ENCODE measurements around the gene IFFO2.
"Not testable (repeated sequence)": the region's sequence is repeated elsewhere in the genome, so short reads cannot be mapped to it uniquely, and the experiment has no call there.

IFFO2 gene

GRCh38 chr1:18917071-18917799, 39.2 kb downstream of the IFFO2 start:
- DNase-seq, result no peak

DNA sequence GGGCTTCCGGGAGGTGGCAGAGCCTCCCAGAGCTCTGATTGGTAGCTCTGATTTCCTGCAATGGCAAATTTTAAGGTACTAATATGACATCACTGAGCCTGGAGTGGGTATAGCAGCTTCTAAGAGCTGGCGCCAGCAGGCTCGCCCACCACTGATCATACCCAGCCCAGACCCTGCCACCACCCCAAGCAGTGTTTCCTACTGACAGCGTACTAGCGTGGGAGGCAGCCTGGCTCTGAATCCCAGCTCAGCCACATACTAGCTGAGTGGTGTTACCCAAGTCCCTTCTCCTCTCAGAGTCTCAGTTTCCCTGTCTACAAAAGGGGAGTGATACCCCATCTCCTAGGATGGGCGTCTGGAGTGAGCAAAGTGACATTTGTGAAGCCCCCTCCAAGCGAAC, 41.1 kb downstream of the IFFO2 start:
- DNase-seq, result no peak

DNA sequence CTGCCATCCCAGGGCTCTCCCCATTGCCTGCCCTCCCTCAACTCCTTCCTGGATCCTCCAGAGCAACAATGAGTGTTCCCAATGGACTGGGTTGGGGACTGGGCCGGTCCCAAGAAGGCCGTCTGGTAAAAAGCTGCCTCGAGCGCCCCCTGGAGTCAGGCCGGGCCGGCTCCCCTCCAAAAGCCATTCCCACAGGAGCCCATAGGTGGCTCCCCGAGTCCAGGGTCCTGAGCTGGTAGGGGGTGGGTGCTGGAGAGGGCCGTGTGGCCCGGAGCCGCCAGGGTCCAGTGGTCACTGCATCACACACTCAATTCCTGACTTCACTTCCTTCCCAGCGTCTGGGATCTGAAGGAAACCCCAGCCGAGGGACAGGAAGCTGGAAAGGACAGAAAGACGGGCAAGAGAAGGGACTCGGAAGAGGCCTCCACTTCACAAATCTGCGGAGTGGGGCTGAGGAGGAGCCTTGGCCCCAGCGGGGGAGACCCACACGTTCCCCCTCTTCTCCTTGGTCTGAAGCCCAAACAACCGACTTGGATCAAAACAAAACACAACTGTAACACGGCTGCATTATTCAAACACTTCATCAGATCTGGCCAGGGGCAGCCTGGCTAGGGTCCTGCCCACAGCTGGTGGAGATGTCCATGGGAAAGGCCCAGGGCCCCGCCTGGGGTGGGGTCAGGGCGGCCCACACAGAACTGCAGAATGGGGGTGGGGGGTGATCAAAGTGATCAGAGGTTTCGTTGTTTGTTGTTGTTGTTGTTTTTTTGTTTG, 43.2 kb downstream of the IFFO2 start:
- DNase-seq, result peak; percentile 36 to 51

DNA sequence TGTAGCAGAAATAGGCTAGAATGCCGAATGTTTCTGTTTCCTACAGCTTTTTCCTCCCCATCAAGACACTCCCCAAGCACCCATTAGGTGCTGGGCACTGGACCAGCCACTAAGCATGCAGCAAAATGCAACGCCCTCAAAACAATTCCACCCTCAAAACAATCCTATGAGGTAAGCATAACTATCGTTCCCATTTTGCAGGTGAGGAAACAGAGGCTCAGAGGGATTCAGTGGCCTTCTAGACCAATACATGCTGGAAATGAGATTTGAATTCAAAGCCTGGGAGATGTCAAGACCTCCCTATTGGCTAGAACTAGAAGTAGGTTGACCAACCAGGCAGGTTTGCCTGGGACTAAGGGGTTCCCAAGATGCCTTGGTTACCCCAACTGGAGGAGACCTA, 43.9 kb downstream of the IFFO2 start:
- DNase-seq, result no peak

- DNase-seq, result no peak
These were observed 47.3 kb downstream of the IFFO2 start for GRCh38 chr1:18908911-18909771.

DNA sequence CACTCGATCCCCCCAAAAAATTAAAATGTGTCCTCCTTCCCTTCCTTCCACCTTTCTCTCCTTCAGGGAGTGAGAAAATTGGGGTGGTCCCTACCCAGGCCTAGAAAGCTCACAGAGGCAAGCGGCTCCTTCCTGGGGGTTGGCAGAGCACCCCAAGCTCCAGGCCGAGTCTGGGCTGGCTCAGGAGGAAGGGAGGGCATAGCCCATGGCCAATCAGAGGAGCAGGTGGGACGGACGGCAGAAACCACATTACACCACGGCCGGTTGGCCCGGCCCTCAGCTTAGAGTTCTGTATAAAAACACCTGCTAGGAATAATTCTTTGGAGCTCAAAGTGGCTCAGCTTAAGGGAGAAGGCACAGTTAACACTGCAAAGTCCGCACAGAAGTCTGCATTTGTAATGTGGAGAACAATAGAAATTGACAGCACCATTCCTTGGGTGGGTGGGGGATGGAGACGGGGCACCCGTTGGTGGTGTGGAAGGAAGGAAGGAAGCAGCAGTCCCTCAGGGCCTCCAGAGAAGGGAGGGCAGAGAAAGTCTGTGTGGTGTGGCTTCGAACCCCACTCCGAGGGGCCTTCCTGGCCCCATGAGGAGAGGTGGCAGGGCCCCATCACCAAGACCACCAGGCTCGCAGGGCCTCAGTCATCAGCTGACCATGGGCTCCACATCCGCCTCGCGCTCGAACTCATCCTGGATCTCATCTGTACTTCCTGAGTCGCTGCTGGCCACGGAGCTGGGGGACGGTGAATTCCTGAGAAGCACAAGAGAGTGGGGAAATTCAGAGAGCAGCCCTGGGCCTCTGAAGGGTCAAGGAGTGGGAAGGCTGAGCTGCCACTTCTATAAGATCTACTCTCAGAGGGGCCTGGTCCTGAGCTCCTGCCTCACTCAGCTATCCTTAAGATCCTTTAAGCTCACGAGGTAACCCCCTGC, 48.3 kb downstream of the IFFO2 start:
- DNase-seq, result no peak

DNA sequence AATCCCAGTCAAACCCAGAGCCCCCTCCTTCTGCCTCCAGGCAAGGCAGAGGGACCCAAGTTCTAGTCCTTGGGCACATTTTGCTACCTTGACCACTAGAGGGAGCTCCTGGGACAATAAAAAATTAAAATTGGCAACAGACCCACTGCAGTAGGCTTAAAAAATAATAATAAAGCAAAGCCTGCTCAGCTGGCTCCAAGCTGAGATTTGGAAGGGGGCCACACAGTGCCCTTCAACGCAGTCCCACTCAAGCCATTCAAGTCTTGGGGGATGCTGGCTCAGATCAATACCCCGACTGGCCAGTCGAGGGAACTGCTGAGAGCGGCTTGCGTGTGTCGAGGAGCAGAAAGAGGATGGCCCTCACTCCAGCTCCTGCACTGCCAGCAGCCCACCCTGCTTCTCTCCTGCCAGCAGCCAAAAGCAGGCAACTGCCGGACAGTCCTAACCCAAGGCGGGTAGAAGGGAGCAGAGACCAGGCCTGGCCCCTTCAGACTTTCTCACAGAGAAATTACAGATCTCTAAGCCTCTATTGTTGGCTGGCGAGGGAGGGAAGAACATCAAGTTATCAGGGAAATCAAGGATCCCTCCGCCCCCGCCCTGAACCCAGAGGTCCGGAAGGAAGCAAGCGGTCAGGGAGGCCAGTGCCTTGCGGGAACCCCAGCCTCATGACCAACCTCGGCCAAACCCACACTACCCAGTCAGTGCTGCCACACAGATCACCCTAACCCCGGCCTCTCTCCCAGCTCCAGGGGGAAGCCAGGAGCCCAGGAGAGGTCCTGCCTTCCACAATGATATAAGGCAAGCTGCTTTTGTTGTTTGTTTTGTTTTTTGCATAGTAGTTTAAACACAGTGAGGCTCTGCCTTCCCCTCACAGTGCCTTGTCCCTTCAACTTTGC, 49.2 kb downstream of the IFFO2 start:
- DNase-seq, result peak; percentile 32 to 48

DNA sequence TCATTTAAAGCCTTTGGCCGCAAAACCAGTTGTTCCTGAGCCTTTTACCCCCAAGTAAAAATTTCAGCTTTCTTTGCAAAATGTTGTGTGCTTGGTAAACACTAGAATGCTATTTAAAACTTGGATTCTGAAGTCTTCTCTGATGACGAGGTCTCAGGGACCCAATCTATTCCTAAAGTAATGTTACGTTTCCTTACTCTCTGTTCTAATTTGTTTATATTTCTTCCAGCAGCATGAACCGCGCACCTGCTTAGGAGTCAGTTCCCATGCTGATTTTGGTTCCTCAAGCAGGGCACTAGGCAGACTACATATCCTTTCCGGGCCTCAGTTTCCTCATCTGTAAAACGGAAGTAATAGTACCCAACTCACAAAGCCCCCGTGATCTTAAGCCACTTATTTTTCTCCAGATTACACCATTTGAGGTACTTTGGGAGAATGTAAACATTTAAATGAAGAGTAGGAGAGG, 53.2 kb downstream of the IFFO2 start:
- no peak for DNase-seq

DNA sequence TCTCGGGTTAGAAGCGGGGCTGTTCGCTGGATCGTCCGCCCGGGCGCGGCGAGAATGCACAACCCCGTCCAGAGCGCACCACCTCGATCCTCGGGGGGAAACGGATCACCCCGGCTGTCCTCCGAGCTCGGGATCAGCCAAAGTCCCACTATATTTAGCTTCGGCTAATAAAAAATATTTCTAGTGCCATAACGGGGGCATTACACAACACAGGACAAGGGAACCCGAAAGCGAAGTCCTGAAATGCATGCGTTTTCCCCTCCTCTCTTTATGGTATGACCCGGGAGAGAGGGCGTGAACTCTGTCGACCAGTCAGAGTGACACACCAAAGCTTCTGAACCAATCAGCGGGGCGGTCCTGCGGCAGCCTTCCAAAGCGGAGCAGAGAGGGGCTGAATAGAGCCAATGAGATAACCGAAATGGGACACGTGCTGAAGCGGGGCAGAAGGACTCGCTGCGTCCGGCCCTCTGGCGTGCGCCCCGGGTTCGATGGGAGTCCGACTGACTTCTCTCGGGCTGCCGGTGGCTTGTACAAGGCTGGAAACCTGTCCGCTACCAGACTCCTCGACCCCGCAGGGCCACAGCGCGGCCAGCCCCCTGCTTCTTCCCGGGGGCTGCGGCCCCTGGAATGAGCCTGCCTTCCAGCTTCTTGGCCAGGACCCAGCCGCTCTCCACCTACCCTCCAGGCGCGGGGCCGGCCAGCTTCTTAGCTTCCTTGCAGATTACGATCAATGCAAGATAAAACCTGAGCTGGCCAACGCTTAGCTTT, 53.8 kb downstream of the IFFO2 start, which contains the start of gene ALDH4A1:
ALDH4A1 (minus strand) TSS at position 33 of the 768 bp plus-strand sequence; CDS start at position 1, 32 bp downstream.
- peak; percentile 94 to 97 for DNase-seq

DNA sequence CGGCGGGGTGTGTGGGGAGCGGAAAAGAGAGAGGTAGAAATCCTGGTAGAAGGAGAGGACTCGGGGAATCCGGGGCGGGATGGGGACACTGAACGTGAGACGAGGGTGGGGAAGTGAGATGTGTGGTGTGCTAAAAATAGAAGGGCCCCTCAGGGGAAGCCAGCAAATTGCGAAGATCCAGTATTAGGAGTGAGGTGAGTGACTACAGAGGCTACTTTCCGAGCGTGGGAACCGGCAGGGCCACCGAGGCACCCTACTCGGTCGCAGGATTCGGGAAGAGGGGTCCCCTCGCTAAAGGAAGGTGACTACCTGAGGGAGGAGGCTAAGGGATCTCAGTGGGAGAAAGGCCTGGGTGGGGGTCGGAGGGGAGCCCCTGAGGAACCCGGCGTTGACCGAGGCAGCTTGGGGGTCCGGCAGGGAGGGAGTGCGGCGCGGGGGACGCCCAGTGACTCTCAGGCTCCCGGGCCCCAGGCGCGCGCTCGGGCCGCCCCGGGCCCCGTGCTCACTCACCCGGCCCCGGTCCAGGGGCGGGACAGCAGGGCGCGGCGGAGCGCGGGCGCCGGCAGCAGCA, 54.4 kb downstream of the IFFO2 start:
- no peak for DNase-seq

DNA sequence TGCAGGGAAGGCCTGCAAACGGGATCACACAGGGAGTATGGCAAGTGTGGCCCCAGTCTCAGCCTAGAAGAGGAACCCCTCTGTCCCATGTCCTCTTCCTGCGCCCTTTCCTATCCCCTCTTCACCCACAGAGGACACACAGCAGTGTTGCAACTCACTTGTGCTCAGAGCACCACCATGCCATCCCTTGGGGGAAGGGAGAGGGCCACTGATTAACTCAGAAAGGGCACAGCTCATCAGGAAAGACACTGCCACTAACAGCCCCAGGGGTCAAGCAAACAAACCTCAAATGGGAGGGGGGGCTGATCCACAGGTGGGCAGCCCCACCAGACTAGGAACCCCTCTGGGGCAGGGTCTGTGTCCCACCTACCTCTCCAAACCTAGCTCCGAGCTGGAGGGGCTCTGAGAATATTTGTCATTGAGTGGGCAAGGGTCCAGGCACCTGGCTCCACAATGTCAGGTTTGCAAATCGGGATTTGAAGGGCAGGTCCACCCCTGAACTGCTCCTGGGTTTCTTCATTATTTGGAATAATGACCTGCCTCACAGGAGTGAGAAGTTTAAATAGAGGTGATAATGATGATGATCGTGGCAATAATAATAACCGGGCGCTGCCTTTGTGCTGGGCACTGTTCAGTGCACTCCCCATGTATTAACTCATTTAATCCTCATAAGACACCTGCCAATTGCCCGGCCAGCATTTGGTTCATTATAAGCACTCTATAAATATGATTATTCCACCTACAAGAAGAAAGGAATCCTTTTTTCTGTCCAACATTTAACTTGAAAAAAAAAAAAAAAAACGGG, 55.1 kb downstream of the IFFO2 start:
- no peak for DNase-seq

GRCh38 chr1:18900303-18900841, 56.1 kb downstream of the IFFO2 start:
- DNase-seq, result no peak

- DNase-seq, result no peak
These were observed 57.0 kb downstream of the IFFO2 start for GRCh38 chr1:18899363-18900049.

DNA sequence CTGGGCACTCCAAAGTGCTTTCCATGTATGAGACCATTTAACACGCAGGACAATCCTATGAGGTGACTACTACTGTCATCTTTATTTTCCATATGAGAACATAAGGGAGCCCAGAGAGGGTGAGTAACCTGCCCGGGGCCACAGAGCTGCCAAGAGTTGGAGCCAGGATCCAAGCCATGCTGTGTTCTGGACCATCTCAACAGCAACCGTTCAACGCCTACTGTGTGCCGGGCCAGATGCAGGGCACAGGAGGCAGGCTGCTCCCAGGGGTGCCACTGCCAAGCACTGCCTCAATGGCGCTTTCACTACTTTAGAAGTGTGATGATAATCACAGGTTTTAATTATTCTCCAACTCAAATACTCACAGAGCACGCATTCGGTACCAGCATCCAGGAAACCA, 57.9 kb downstream of the IFFO2 start:
- DNase-seq, result no peak

DNA sequence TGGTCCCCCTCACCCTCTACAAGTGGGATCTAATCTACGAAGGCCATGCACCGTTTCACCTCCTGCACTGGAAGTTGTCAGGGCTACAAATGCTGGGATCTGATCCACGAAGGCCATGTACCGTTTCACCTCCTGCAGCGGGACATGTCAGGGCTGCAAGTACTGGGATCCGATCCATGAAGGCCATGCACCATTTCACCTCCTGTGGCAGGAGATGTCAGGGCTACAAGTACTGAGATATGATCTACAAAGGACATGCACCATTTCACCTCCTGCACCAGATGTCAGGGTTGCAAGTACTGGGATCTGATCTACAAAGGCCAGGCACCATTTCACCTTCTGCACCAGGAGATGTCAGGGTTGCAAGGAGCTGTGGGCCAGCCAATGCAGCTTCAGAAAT, 61.2 kb downstream of the IFFO2 start:
- no peak for DNase-seq

- no peak for DNase-seq
These were observed 63.4 kb downstream of the IFFO2 start for GRCh38 chr1:18893120-18893519.

DNA sequence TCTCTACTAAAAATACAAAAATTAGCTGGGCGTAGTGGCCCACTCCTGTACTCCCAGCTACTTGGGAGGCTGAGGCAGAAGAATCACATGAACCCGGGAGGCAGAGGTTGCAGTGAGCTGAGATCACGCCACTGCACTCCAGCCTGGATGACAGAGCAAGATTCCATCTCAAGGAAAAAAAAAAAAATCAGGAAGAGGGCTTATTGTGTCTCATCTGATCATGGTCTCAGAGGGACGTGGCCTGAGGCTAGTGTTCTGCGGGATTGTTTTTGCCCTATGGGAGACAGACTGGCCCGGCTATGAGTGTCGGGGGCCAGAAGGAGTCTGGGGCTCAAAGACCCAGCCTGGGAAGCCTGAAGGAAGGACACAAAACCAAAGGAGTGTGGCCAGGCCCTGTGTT, 64.6 kb downstream of the IFFO2 start:
- not testable (repeated sequence) for DNase-seq

GRCh38 chr1:18891426-18891780, 65.1 kb downstream of the IFFO2 start:
- no peak for DNase-seq
